ENCODE data around the gene GNA12.

Gene GNA12

DNA sequence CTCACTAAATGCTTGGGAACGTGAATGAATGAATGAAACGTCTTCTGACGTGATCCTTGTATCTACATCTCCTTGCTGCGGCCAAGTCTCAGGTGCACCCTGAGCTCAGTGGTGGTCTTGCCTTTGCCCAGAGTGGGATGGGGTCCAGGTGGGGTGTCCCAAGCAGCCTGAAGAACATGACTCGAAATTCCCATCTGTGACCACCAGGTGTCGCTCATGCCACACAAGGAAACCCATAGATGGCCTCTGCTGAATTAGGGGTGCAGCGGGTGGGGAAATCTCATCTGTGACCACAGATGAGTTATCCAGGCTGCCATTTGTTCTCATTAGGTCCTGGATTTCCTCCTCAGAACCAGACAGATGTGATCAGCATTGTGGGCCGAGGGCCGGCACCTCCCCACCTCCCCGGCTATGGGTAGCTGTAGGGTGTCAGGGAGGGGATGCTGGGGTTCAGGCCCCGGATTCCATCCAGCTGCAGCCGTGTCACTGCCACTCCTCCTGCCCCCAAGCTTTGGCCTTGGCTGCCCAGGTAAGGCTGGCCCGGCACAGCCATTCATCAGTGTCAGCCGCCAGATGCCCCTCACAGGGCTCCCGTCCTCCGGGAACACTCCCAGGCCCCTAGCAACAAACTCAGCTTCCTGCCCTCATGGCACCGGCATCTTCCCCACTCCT, 21.0 kb upstream of the GNA12 start:
- Histone ChIP-seq H3K9ac (ENCODE audit: low read depth in 1 of 2, low read length in 2 of 2) (no peak overlapping the region), H3K4me1 (ENCODE audit: control insufficient read depth in 1 of 2, insufficient read depth in 2 of 2, low read length in 2 of 2) (peaks cover 15 to 17% of the 10 kb centered on the region in 2 donors), H3K9me3 (ENCODE audit: control insufficient read depth in 1 of 2, low read length in 2 of 2) (no peaks in the 10 kb centered on the region), H3K27ac (ENCODE audit: low read depth, low read length) (no peak overlapping the region), H3K36me3 (ENCODE audit: control insufficient read depth in 1 of 2, insufficient read depth in 2 of 2, low read length in 2 of 2) (no peaks in the 10 kb centered on the region), H3K4me3 (ENCODE audit: low read depth in 1 of 2, low read length in 2 of 2) (no peak overlapping the region), H3K27me3 (ENCODE audit: control insufficient read depth in 1 of 2, insufficient read depth in 2 of 2, low read length in 2 of 2) (no peaks in the 10 kb centered on the region)

- peaks cover 15 to 17% of the 10 kb centered on the region in 2 donors for H3K4me1 ChIP-seq (ENCODE audit: control insufficient read depth in 1 of 2, insufficient read depth in 2 of 2, low read length in 2 of 2)
- H3K9ac ChIP-seq (ENCODE audit: low read depth in 1 of 2, low read length in 2 of 2): peak overlapping the region in 1 of 2 donors; percentile 3
- no peaks in the 10 kb centered on the region for H3K36me3 ChIP-seq (ENCODE audit: control insufficient read depth in 1 of 2, insufficient read depth in 2 of 2, low read length in 2 of 2)
- H3K9me3 ChIP-seq (ENCODE audit: control insufficient read depth in 1 of 2, low read length in 2 of 2): no peaks in the 10 kb centered on the region
- H3K27me3 ChIP-seq (ENCODE audit: control insufficient read depth in 1 of 2, insufficient read depth in 2 of 2, low read length in 2 of 2): no peaks in the 10 kb centered on the region
- H3K27ac ChIP-seq (ENCODE audit: low read depth, low read length): peak overlapping the region; percentile 57
- no peak overlapping the region for H3K4me3 ChIP-seq (ENCODE audit: low read depth in 1 of 2, low read length in 2 of 2)
These were observed 20.3 kb upstream of the GNA12 start for GRCh38 chr7:2864204-2864985.

GRCh38 chr7:2863461-2864066, 19.5 kb upstream of the GNA12 start:
- H3K27me3 ChIP-seq (ENCODE audit: control insufficient read depth in 1 of 2, insufficient read depth in 2 of 2, low read length in 2 of 2): no peaks in the 10 kb centered on the region
- peaks cover 15 to 17% of the 10 kb centered on the region in 2 donors for H3K4me1 ChIP-seq (ENCODE audit: control insufficient read depth in 1 of 2, insufficient read depth in 2 of 2, low read length in 2 of 2)
- H3K4me3 ChIP-seq (ENCODE audit: low read depth in 1 of 2, low read length in 2 of 2): peak overlapping the region; percentile 17 to 37
- H3K27ac ChIP-seq (ENCODE audit: low read depth, low read length): peak overlapping the region; percentile 57
- peak overlapping the region; percentile 3 to 38 for H3K9ac ChIP-seq (ENCODE audit: low read depth in 1 of 2, low read length in 2 of 2)
- H3K36me3 ChIP-seq (ENCODE audit: control insufficient read depth in 1 of 2, insufficient read depth in 2 of 2, low read length in 2 of 2): no peaks in the 10 kb centered on the region
- H3K9me3 ChIP-seq (ENCODE audit: control insufficient read depth in 1 of 2, low read length in 2 of 2): no peaks in the 10 kb centered on the region

- no peaks in the 10 kb centered on the region for H3K36me3 ChIP-seq (ENCODE audit: control insufficient read depth in 1 of 2, insufficient read depth in 2 of 2, low read length in 2 of 2)
- no peak overlapping the region for H3K4me3 ChIP-seq (ENCODE audit: low read depth in 1 of 2, low read length in 2 of 2)
- H3K9me3 ChIP-seq (ENCODE audit: control insufficient read depth in 1 of 2, low read length in 2 of 2): no peaks in the 10 kb centered on the region
- H3K27ac ChIP-seq (ENCODE audit: low read depth, low read length): peak overlapping the region; percentile 13
- H3K4me1 ChIP-seq (ENCODE audit: control insufficient read depth in 1 of 2, insufficient read depth in 2 of 2, low read length in 2 of 2): peaks cover 15 to 17% of the 10 kb centered on the region in 2 donors
- H3K9ac ChIP-seq (ENCODE audit: low read depth in 1 of 2, low read length in 2 of 2): no peak overlapping the region
- no peaks in the 10 kb centered on the region for H3K27me3 ChIP-seq (ENCODE audit: control insufficient read depth in 1 of 2, insufficient read depth in 2 of 2, low read length in 2 of 2)
These were observed 18.8 kb upstream of the GNA12 start for GRCh38 chr7:2862831-2863361.

- Histone ChIP-seq H3K4me1 (ENCODE audit: control insufficient read depth in 1 of 2, insufficient read depth in 2 of 2, low read length in 2 of 2) (peaks cover 15 to 17% of the 10 kb centered on the region in 2 donors), H3K27ac (ENCODE audit: low read depth, low read length) (no peak overlapping the region), H3K9ac (ENCODE audit: low read depth in 1 of 2, low read length in 2 of 2) (no peak overlapping the region), H3K4me3 (ENCODE audit: low read depth in 1 of 2, low read length in 2 of 2) (no peak overlapping the region), H3K36me3 (ENCODE audit: control insufficient read depth in 1 of 2, insufficient read depth in 2 of 2, low read length in 2 of 2) (no peaks in the 10 kb centered on the region), H3K27me3 (ENCODE audit: control insufficient read depth in 1 of 2, insufficient read depth in 2 of 2, low read length in 2 of 2) (no peaks in the 10 kb centered on the region), H3K9me3 (ENCODE audit: control insufficient read depth in 1 of 2, low read length in 2 of 2) (no peaks in the 10 kb centered on the region)
These were observed 17.4 kb upstream of the GNA12 start for GRCh38 chr7:2861509-2861908.

GRCh38 chr7:2860627-2861133, 16.6 kb upstream of the GNA12 start:
- no peak overlapping the region for H3K4me3 ChIP-seq (ENCODE audit: low read depth in 1 of 2, low read length in 2 of 2)
- H3K27ac ChIP-seq (ENCODE audit: low read depth, low read length): no peak overlapping the region
- no peaks in the 10 kb centered on the region for H3K9me3 ChIP-seq (ENCODE audit: control insufficient read depth in 1 of 2, low read length in 2 of 2)
- peak overlapping the region in 1 of 2 donors; percentile 25 for H3K9ac ChIP-seq (ENCODE audit: low read depth in 1 of 2, low read length in 2 of 2)
- H3K36me3 ChIP-seq (ENCODE audit: control insufficient read depth in 1 of 2, insufficient read depth in 2 of 2, low read length in 2 of 2): no peaks in the 10 kb centered on the region
- no peaks in the 10 kb centered on the region for H3K27me3 ChIP-seq (ENCODE audit: control insufficient read depth in 1 of 2, insufficient read depth in 2 of 2, low read length in 2 of 2)
- H3K4me1 ChIP-seq (ENCODE audit: control insufficient read depth in 1 of 2, insufficient read depth in 2 of 2, low read length in 2 of 2): peaks cover 15 to 17% of the 10 kb centered on the region in 2 donors

GRCh38 chr7:2859952-2860351, 15.8 kb upstream of the GNA12 start:
- H3K9me3 ChIP-seq (ENCODE audit: control insufficient read depth in 1 of 2, low read length in 2 of 2): no peaks in the 10 kb centered on the region
- H3K27ac ChIP-seq (ENCODE audit: low read depth, low read length): no peak overlapping the region

GRCh38 chr7:2858621-2859020, 14.5 kb upstream of the GNA12 start:
- Histone ChIP-seq H3K4me1 (ENCODE audit: control insufficient read depth in 1 of 2, insufficient read depth in 2 of 2, low read length in 2 of 2) (peaks cover 7 to 8% of the 10 kb centered on the region in 2 donors), H3K9ac (ENCODE audit: low read depth in 1 of 2, low read length in 2 of 2) (no peak overlapping the region), H3K4me3 (ENCODE audit: low read depth in 1 of 2, low read length in 2 of 2) (no peak overlapping the region), H3K27ac (ENCODE audit: low read depth, low read length) (no peak overlapping the region), H3K36me3 (ENCODE audit: control insufficient read depth in 1 of 2, insufficient read depth in 2 of 2, low read length in 2 of 2) (no peaks in the 10 kb centered on the region), H3K27me3 (ENCODE audit: control insufficient read depth in 1 of 2, insufficient read depth in 2 of 2, low read length in 2 of 2) (no peaks in the 10 kb centered on the region), H3K9me3 (ENCODE audit: control insufficient read depth in 1 of 2, low read length in 2 of 2) (no peaks in the 10 kb centered on the region)

More at GRCh38 chr7:2859952-2860351, 15.8 kb upstream of the GNA12 start:
- peaks cover 14 to 15% of the 10 kb centered on the region in 2 donors for H3K4me1 ChIP-seq (ENCODE audit: control insufficient read depth in 1 of 2, insufficient read depth in 2 of 2, low read length in 2 of 2)
- H3K36me3 ChIP-seq (ENCODE audit: control insufficient read depth in 1 of 2, insufficient read depth in 2 of 2, low read length in 2 of 2): no peaks in the 10 kb centered on the region
- no peaks in the 10 kb centered on the region for H3K27me3 ChIP-seq (ENCODE audit: control insufficient read depth in 1 of 2, insufficient read depth in 2 of 2, low read length in 2 of 2)
- no peak overlapping the region for H3K9ac ChIP-seq (ENCODE audit: low read depth in 1 of 2, low read length in 2 of 2)
- H3K4me3 ChIP-seq (ENCODE audit: low read depth in 1 of 2, low read length in 2 of 2): no peak overlapping the region

DNA sequence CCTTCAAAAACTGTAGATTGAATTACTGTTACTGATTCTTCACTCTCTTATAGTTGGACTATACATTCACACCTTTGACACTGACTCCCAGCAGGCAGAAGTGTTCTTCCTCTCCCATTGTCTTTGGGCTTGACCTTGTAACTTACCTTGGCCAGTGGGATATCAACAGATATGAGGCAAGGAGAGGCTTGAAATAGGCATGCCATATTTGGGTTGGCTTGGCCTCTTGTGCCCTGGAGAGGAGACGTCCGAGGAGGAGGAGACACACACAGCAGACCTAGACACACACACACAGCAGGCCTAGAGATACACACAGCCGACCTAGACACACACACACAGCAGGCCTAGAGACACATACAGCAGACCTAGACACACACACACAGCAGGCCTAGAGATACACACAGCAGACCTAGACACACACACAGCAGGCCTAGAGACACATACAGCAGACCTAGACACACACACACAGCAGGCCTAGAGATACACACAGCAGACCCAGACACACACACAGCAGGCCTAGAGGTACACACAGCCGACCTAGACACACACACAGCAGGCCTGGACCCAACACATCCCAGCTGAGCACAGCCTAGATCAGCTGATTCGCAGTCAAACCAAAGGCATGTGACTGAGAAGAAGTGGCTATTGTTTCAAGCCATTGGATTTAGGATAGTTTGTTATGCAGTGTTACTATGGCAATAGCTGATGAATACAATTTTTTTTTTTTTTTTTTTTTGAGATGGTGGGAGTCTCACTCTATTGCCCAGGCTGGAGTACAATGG, 12.5 kb upstream of the GNA12 start:
- no peaks in the 10 kb centered on the region for H3K9me3 ChIP-seq (ENCODE audit: control insufficient read depth in 1 of 2, low read length in 2 of 2)
- no peak overlapping the region for H3K4me3 ChIP-seq (ENCODE audit: low read depth in 1 of 2, low read length in 2 of 2)
- H3K4me1 ChIP-seq (ENCODE audit: control insufficient read depth in 1 of 2, insufficient read depth in 2 of 2, low read length in 2 of 2): no peaks in the 10 kb centered on the region
- H3K27me3 ChIP-seq (ENCODE audit: control insufficient read depth in 1 of 2, insufficient read depth in 2 of 2, low read length in 2 of 2): no peaks in the 10 kb centered on the region
- H3K27ac ChIP-seq (ENCODE audit: low read depth, low read length): no peak overlapping the region
- no peaks in the 10 kb centered on the region for H3K36me3 ChIP-seq (ENCODE audit: control insufficient read depth in 1 of 2, insufficient read depth in 2 of 2, low read length in 2 of 2)
- no peak overlapping the region for H3K9ac ChIP-seq (ENCODE audit: low read depth in 1 of 2, low read length in 2 of 2)

All from duodenal mucosa (tissue), 2 donors.